CD4-positive, CD25-positive, alpha-beta regulatory T cell (primary cell): ENCODE data around the gene KHDRBS2. TPM values are rescaled to one million over a fixed set of nuclear protein-coding genes. Genes with fewer than 3 reads are reported as not detected.

ENCODE experiments used
- ATAC-seq, 2 donors: fragments of 150-1000 bp; cut with Tn5 transposase; one replicate each; pipeline ENCODE4 v1.10.0; 2021; ENCODE audit warnings: low read depth in 2 of 2, moderate number of reproducible peaks in 2 of 2, moderate library complexity in 1 of 2
- DNase-seq, 3 donors: peaks; one replicate each; pipeline versions ENCODE4 v3.0.0 to v3.0.0-alpha.2; 2012 to 2022; ENCODE audit warnings: mixed read lengths in 1 of 3
- H3K27ac ChIP-seq: one replicate; pipeline ENCODE4 v1.7.0; 2013; ENCODE audit warnings: mild to moderate bottlenecking, low read length; ENCODE audit not compliant: insufficient read depth, poor library complexity, severe bottlenecking
- H3K27me3 ChIP-seq: one replicate; pipeline ENCODE4 v1.7.0; 2013; ENCODE audit warnings: low read length; ENCODE audit not compliant: control insufficient read depth, insufficient read depth
- H3K36me3 ChIP-seq: one replicate; pipeline ENCODE4 v1.7.0; 2013; ENCODE audit warnings: mild to moderate bottlenecking, low read length, moderate library complexity; ENCODE audit not compliant: control insufficient read depth, insufficient read depth
- H3K4me1 ChIP-seq: 2 replicates; pipeline ENCODE4 v1.7.0; 2013; ENCODE audit warnings: mild to moderate bottlenecking, low read length; ENCODE audit not compliant: insufficient read depth, control insufficient read depth, poor library complexity, severe bottlenecking
- H3K4me3 ChIP-seq: one replicate; pipeline ENCODE4 v1.7.0; 2013; ENCODE audit warnings: low read depth, mild to moderate bottlenecking, low read length, moderate library complexity
- H3K9me3 ChIP-seq, 2 experiments: 1 replicate in 1 of 2; 2 replicates in 1 of 2; pipeline ENCODE4 v1.7.0; 2013; ENCODE audit warnings: low read length in 2 of 2, mild to moderate bottlenecking in 1 of 2, moderate library complexity in 1 of 2; ENCODE audit not compliant: control insufficient read depth in 2 of 2
- H3K27ac Mint-ChIP-seq, 3 donors: one replicate each; pipeline ENCODE4 v1.8.0; 2020 to 2022; ENCODE audit warnings: mild to moderate bottlenecking in 3 of 3, mixed read lengths in 3 of 3, moderate library complexity in 2 of 3
- H3K27me3 Mint-ChIP-seq: one replicate; pipeline ENCODE4 v1.8.0; 2022; ENCODE audit warnings: mild to moderate bottlenecking, mixed read lengths
- H3K36me3 Mint-ChIP-seq: one replicate; pipeline ENCODE4 v1.8.0; 2020; ENCODE audit warnings: mixed read lengths
- H3K4me1 Mint-ChIP-seq, 4 donors: one replicate each; pipeline ENCODE4 v1.8.0; 2020 to 2022; ENCODE audit warnings: mixed read lengths in 4 of 4, mild to moderate bottlenecking in 1 of 4
- H3K4me3 Mint-ChIP-seq, 4 donors: one replicate each; pipeline ENCODE4 v1.8.0; 2020 to 2022; ENCODE audit warnings: mild to moderate bottlenecking in 4 of 4, mixed read lengths in 4 of 4, moderate library complexity in 3 of 4
- H3K9me3 Mint-ChIP-seq, 7 donors: one replicate each; pipeline ENCODE4 v1.8.0; 2020 to 2022; ENCODE audit warnings: mixed read lengths in 7 of 7, mild to moderate bottlenecking in 3 of 7, moderate library complexity in 2 of 7
- polyA plus RNA-seq, 4 donors: library from polyadenylated mRNA; unstranded; fragments of 300-500 nt; fragmentation: Illumina TruSeq; gene quantifications; one replicate each; pipeline ENCODE4 v1.2.3, GENCODE V29; 2021
- total RNA-seq: library from RNA; stranded (reverse); gene quantifications from one replicate; pipeline ENCODE4 v1.2.3, GENCODE V29; 2022

The KHDRBS2 gene
- total and polyA plus RNA-seq, 5 donors from 2014 or later, result not detected

GRCh38 chr6:61901748-61902147, 384.3 kb downstream of the KHDRBS2 start:
- H3K27me3 ChIP-seq, result no peaks in the 10 kb centered on the region
- Mint-ChIP-seq H3K27me3 (no peaks in the 10 kb centered on the region), H3K4me1 (no peaks in the 10 kb centered on the region), H3K9me3 (peaks cover 0 to 25% (median 8%) of the 10 kb centered on the region in 7 donors), H3K4me3 (no peak overlapping the region), H3K27ac (no peak overlapping the region), H3K36me3 (no peaks in the 10 kb centered on the region)
- no peaks in the 10 kb centered on the region for H3K4me1 ChIP-seq
- ATAC-seq (no peak), DNase-seq (no peak)
- H3K27ac ChIP-seq, result no peak overlapping the region
- H3K4me3 ChIP-seq, result no peak overlapping the region
- peaks cover 0 to 9% of the 10 kb centered on the region in 2 experiments for H3K9me3 ChIP-seq
- H3K36me3 ChIP-seq, result no peaks in the 10 kb centered on the region

- H3K36me3 ChIP-seq, result no peaks in the 10 kb centered on the region
- H3K4me3 ChIP-seq, result no peak overlapping the region
- H3K27ac Mint-ChIP-seq, result no peak overlapping the region
- ATAC-seq (no peak), DNase-seq (no peak)
- no peaks in the 10 kb centered on the region for H3K27me3 ChIP-seq
- no peaks in the 10 kb centered on the region for H3K27me3 Mint-ChIP-seq
- H3K36me3 Mint-ChIP-seq, result no peaks in the 10 kb centered on the region
- H3K9me3 ChIP-seq, result peaks cover 3 to 6% of the 10 kb centered on the region in 2 experiments
- no peaks in the 10 kb centered on the region for H3K4me1 ChIP-seq
- no peaks in the 10 kb centered on the region for H3K4me1 Mint-ChIP-seq
- peaks cover 0 to 22% (median 6%) of the 10 kb centered on the region in 7 donors for H3K9me3 Mint-ChIP-seq
- no peak overlapping the region for H3K4me3 Mint-ChIP-seq
- H3K27ac ChIP-seq, result no peak overlapping the region
These were observed 391.5 kb downstream of the KHDRBS2 start for GRCh38 chr6:61894536-61894935.

- Histone ChIP-seq H3K9me3 (peaks cover 0 to 6% of the 10 kb centered on the region in 2 experiments), H3K4me3 (no peak overlapping the region), H3K4me1 (no peaks in the 10 kb centered on the region), H3K27ac (no peak overlapping the region), H3K27me3 (no peaks in the 10 kb centered on the region), H3K36me3 (no peaks in the 10 kb centered on the region)
- peaks cover 0 to 23% (median 7%) of the 10 kb centered on the region in 7 donors for H3K9me3 Mint-ChIP-seq
- no peaks in the 10 kb centered on the region for H3K27me3 Mint-ChIP-seq
- no peaks in the 10 kb centered on the region for H3K4me1 Mint-ChIP-seq
- ATAC-seq, result no peak
- no peak for DNase-seq
- H3K36me3 Mint-ChIP-seq, result no peaks in the 10 kb centered on the region
- H3K4me3 Mint-ChIP-seq, result no peak overlapping the region
- H3K27ac Mint-ChIP-seq, result no peak overlapping the region
These were observed 398.6 kb downstream of the KHDRBS2 start for GRCh38 chr6:61887423-61887822.

GRCh38 chr6:61886608-61887259, 399.3 kb downstream of the KHDRBS2 start:
- no peak overlapping the region for H3K4me3 Mint-ChIP-seq
- no peaks in the 10 kb centered on the region for H3K4me1 ChIP-seq
- no peak for DNase-seq
- H3K36me3 ChIP-seq, result no peaks in the 10 kb centered on the region
- H3K27ac Mint-ChIP-seq, result no peak overlapping the region
- no peak for ATAC-seq
- H3K9me3 ChIP-seq, result peaks cover 0 to 6% of the 10 kb centered on the region in 2 experiments
- H3K36me3 Mint-ChIP-seq, result no peaks in the 10 kb centered on the region
- no peaks in the 10 kb centered on the region for H3K4me1 Mint-ChIP-seq
- no peaks in the 10 kb centered on the region for H3K27me3 ChIP-seq
- H3K4me3 ChIP-seq, result no peak overlapping the region
- peaks cover 0 to 23% (median 7%) of the 10 kb centered on the region in 7 donors for H3K9me3 Mint-ChIP-seq
- no peaks in the 10 kb centered on the region for H3K27me3 Mint-ChIP-seq
- H3K27ac ChIP-seq, result no peak overlapping the region

- H3K36me3 Mint-ChIP-seq, result no peaks in the 10 kb centered on the region
- ATAC-seq, result no peak
These were observed 416.2 kb downstream of the KHDRBS2 start for GRCh38 chr6:61869632-61870400.

GRCh38 chr6:61868507-61869080, 417.4 kb downstream of the KHDRBS2 start:
- Histone ChIP-seq H3K27me3 (no peaks in the 10 kb centered on the region), H3K4me3 (no peak overlapping the region), H3K9me3 (peaks cover 0 to 5% of the 10 kb centered on the region in 2 experiments), H3K27ac (no peak overlapping the region), H3K4me1 (no peaks in the 10 kb centered on the region), H3K36me3 (no peaks in the 10 kb centered on the region)
- ATAC-seq, result no peak
- Mint-ChIP-seq H3K27ac (no peak overlapping the region), H3K27me3 (no peaks in the 10 kb centered on the region), H3K4me3 (no peak overlapping the region), H3K9me3 (peaks cover 6 to 36% (median 10%) of the 10 kb centered on the region in 7 donors), H3K36me3 (no peaks in the 10 kb centered on the region), H3K4me1 (no peaks in the 10 kb centered on the region)
- no peak for DNase-seq

More at GRCh38 chr6:61869632-61870400, 416.2 kb downstream of the KHDRBS2 start:
- Histone ChIP-seq H3K9me3 (peaks cover 0 to 3% of the 10 kb centered on the region in 2 experiments), H3K4me3 (no peak overlapping the region), H3K27me3 (no peaks in the 10 kb centered on the region), H3K4me1 (no peaks in the 10 kb centered on the region), H3K36me3 (no peaks in the 10 kb centered on the region), H3K27ac (no peak overlapping the region)
- no peak for DNase-seq
- H3K27me3 Mint-ChIP-seq, result no peaks in the 10 kb centered on the region
- H3K9me3 Mint-ChIP-seq, result peaks cover 6 to 28% (median 9%) of the 10 kb centered on the region in 7 donors
- H3K4me1 Mint-ChIP-seq, result no peaks in the 10 kb centered on the region
- no peak overlapping the region for H3K4me3 Mint-ChIP-seq
- H3K27ac Mint-ChIP-seq, result no peak overlapping the region

- no peak for ATAC-seq
- Mint-ChIP-seq H3K9me3 (peaks cover 4 to 45% (median 11%) of the 10 kb centered on the region in 7 donors), H3K27ac (no peak overlapping the region), H3K27me3 (no peaks in the 10 kb centered on the region), H3K4me1 (no peaks in the 10 kb centered on the region), H3K36me3 (no peaks in the 10 kb centered on the region), H3K4me3 (no peak overlapping the region)
- Histone ChIP-seq H3K4me1 (no peaks in the 10 kb centered on the region), H3K36me3 (no peaks in the 10 kb centered on the region), H3K9me3 (peaks cover 0 to 5% of the 10 kb centered on the region in 2 experiments), H3K27me3 (no peaks in the 10 kb centered on the region), H3K27ac (no peak overlapping the region), H3K4me3 (no peak overlapping the region)
- DNase-seq, result no peak
These were observed 418.4 kb downstream of the KHDRBS2 start for GRCh38 chr6:61867635-61868034.
